ENCODE results near the gene RASL10A.

Gene RASL10A

DNA sequence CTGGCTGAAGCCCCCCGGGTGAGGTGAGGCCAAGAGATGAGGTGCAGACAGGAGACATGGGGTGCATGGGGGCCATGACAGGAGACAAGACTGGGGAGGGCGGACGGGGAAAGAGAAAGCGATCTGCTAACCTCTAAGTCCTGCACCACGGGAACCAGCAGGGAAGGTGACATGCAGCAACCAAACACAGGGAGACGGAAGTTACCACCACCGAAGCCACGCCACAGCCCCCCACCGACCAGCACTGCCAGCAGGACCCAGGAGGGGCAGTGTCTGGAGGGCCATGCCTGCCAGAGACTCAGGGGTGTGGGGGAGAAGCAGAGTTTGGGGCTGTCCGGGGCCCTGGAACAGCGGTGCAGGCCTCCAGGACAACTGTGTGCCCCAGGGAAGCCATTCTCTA is 14.1 kb upstream of the RASL10A start:
- no peak overlapping the region for H3K4me3 ChIP-seq (replicated peaks; ENCODE audit: low read depth, low read length)
- TF ChIP-seq, protein P1, sequence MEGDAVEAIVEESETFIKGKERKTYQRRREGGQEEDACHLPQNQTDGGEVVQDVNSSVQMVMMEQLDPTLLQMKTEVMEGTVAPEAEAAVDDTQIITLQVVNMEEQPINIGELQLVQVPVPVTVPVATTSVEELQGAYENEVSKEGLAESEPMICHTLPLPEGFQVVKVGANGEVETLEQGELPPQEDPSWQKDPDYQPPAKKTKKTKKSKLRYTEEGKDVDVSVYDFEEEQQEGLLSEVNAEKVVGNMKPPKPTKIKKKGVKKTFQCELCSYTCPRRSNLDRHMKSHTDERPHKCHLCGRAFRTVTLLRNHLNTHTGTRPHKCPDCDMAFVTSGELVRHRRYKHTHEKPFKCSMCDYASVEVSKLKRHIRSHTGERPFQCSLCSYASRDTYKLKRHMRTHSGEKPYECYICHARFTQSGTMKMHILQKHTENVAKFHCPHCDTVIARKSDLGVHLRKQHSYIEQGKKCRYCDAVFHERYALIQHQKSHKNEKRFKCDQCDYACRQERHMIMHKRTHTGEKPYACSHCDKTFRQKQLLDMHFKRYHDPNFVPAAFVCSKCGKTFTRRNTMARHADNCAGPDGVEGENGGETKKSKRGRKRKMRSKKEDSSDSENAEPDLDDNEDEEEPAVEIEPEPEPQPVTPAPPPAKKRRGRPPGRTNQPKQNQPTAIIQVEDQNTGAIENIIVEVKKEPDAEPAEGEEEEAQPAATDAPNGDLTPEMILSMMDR (IDR thresholded peaks at IDR 0.05; ENCODE audit: low read depth, low read length, missing control alignments): no peak
- no peak for DNase-seq (ENCODE audit: extremely low read depth, low read depth)

DNA sequence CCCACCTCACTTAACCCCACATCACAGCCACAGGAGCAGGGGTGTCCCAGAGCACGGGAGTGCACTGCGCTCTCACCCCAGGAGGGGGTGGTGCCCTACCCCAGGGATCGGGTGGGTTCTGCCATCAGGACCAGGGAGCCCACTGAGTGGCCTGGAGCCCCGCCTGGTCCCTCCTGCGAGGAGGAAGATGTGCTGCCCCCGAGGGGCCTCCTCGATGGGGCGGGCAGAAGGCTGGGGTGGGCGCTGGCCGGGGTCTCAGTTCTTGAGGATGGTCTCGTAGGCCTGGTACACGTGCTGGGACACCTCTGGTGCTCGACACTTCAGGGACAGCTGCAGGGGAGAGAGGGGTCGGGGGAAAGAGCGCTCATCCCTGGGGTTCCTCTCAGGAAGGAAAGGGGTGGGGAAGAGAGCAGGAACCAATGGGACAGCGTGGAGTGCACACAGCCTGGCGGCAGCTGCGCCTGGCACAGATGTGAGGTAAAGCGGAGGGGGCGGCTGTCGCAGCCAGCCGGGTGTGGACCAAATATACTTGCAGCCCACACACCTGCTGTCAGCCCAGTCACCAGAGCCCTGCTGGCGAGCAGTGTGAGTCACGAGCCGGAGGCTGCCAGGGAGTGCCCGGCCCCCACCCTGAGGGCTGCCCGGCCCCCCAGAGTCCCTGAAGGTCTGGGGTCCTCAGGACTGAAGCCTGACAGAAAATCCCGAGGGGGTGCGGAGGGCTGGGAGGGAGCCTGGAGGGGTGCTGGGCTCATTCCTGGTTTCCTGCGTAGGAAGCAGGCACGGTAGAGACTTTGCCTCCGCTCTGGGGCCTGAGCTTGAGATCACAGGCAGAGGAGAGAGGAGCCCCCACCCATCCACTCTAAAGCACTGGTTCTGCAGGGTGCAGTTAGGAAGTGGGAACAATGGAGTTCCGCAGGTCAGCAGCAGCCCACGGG is 13.3 kb upstream of the RASL10A start:
- no peak for DNase-seq (ENCODE audit: extremely low read depth, low read depth)

DNA sequence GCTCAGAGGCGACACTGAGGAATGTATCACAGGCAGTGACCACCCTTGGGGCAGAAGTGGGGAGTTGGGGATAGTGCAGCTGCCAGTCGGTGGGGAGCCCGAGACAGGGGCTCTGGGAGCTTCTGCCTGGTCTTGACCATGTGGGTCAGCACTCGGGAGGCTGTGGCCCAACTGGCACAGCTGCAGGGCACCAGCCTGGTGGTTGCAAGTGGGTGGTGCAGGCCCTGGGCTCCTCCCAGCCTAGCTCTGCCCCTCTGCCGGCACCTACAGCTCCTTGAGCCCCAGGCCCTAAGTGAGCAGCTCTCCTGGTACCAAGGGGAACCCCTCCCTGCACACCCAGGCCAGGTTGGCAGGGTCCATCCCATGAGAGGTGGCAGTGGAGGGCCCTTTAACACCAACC is 12.6 kb upstream of the RASL10A start:
- DNase-seq (ENCODE audit: extremely low read depth, low read depth): no peak
- H3K4me3 ChIP-seq (replicated peaks; ENCODE audit: low read depth, low read length): no peak overlapping the region
- TF ChIP-seq, protein P1 (IDR thresholded peaks at IDR 0.05; ENCODE audit: low read depth, low read length, missing control alignments): no peak

More for the DNA sequence above, 13.3 kb upstream of the RASL10A start:
- no peak overlapping the region for H3K4me3 ChIP-seq (replicated peaks; ENCODE audit: low read depth, low read length)
- TF ChIP-seq, protein P1 (IDR thresholded peaks at IDR 0.05; ENCODE audit: low read depth, low read length, missing control alignments): no peak

DNA sequence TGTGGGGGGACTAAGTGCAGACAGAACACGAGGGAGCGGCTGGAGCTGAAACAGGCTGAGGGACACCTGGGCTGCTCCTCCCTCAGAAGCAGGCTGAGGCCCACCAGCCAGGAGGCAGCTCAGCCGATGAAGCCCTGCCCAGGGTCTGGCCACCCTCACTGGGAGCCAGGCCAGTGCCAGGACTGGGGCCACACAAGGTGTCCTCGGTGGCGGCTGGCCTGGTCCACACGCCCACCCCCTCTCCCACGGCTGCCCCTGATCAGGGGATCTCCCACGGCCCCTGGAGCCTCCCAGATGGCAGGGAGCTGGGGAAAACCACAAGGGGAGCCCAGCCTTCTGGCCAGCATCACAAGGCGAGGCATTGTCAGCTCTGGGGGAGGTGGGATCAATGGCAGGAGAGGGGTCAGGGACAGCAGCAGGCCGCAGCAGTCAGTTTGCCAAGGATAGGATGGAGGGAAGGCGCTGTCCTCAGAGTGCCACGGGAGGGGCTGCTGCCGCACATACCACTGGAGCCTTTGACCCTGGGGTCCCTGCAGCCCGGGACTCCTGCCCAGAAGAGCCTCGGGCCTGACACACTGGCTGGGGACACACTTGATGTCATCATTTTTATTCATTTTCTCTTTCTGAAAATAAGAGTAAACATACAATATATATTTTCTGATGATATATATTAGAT is 11.7 kb upstream of the RASL10A start:
- no peak overlapping the region for H3K4me3 ChIP-seq (replicated peaks; ENCODE audit: low read depth, low read length)
- TF ChIP-seq, protein P1 (IDR thresholded peaks at IDR 0.05; ENCODE audit: low read depth, low read length, missing control alignments): no peak
- DNase-seq (ENCODE audit: extremely low read depth, low read depth): no peak

DNA sequence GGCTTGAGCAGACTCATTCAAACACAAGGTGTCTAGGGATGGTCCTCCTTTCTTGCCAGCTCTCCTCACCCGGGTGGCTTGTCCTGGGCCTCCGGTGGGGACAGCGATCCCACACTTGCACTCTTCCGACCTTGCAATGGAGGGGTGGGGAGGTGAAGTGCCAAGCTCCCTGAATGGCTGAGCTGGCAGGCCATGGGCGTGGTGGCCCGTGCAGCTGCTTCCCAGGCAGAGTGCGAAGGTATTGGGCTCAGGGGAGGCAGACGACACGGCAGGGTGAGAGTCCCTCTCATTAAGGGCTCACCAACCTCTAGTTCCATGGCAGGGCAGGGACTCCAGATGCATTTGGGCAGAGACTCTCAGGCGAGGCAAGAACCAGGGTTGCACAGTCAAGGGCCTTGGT is 11.0 kb upstream of the RASL10A start:
- no peak for DNase-seq (ENCODE audit: extremely low read depth, low read depth)
- TF ChIP-seq, protein P1 (IDR thresholded peaks at IDR 0.05; ENCODE audit: low read depth, low read length, missing control alignments): no peak
- no peak overlapping the region for H3K4me3 ChIP-seq (replicated peaks; ENCODE audit: low read depth, low read length)

DNA sequence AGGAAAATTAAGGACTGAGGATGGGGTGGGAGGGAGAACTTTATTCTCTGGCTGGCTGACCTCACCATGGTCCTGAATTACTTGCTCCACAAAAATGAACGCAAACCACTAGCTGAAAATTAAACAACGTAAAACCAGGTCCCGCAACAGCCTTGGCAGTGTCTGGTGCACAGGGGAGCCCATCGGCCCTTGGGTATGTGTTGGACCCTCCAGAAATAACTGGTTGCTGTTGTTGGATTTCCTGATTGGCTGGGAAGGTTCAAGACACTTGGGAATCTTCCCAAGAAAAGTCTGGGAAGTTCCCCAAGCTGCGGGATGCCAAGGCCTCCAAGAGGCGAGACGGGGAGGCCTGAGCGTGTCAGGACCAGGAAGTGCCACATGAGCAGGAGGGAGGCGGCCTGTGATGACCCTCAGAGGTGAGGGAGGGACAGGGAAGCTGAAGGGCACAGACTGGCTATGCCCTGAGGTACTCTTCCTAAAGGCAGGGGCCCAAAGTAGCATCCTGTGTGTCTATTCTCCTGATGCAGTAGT is 10.4 kb upstream of the RASL10A start:
- TF ChIP-seq, protein P1 (IDR thresholded peaks at IDR 0.05; ENCODE audit: low read depth, low read length, missing control alignments): no peak
- DNase-seq (ENCODE audit: extremely low read depth, low read depth): no peak
- H3K4me3 ChIP-seq (replicated peaks; ENCODE audit: low read depth, low read length): no peak overlapping the region
